Coronary artery (tissue), 2 donors: ENCODE results near the gene AMBRA1.
A peak's percentile ranks its signal among the peaks of the same experiment; 100 is the strongest.

Source experiments
- DNase-seq: peaks from one replicate; pipeline ENCODE4 v3.0.0-alpha.2; 2017; ENCODE audit warnings: low spot score
- H3K27ac ChIP-seq, 2 donors: fragments of 200-600 bp; sonication (generic); one replicate each; pipeline ENCODE4 v1.5.1; 2016 to 2019
- H3K4me3 ChIP-seq: fragments of 200-600 bp; sonication (generic); 2 replicates; pipeline ENCODE4 v1.5.1; 2016; ENCODE audit warnings: mild to moderate bottlenecking, moderate library complexity
- CTCF ChIP-seq: fragments of 200-600 bp; sonication (generic); IDR thresholded peaks from one replicate; pipeline ENCODE4 v1.5.1; 2019; ENCODE audit warnings: antibody characterized with exemption

Gene AMBRA1

GRCh38 chr11:46533396-46534100 lies 60.3 kb downstream of the AMBRA1 start:
- TF ChIP-seq CTCF: no peak
- H3K4me3 ChIP-seq: no peak overlapping the region
- no peak for DNase-seq
- no peak overlapping the region for H3K27ac ChIP-seq

- Histone ChIP-seq H3K4me3 (no peak overlapping the region), H3K27ac (no peak overlapping the region)
- no peak for TF ChIP-seq CTCF
- no peak for DNase-seq
These were observed 63.8 kb downstream of the AMBRA1 start for GRCh38 chr11:46529928-46530574.

- no peak for DNase-seq
- Histone ChIP-seq H3K4me3 (no peak overlapping the region), H3K27ac (no peak overlapping the region)
- peak; percentile 63 for TF ChIP-seq CTCF
These were observed 64.5 kb downstream of the AMBRA1 start for GRCh38 chr11:46529095-46529905.

GRCh38 chr11:46528445-46529094 lies 65.3 kb downstream of the AMBRA1 start:
- H3K4me3 ChIP-seq: no peak overlapping the region
- no peak overlapping the region for H3K27ac ChIP-seq
- no peak for DNase-seq
- no peak for TF ChIP-seq CTCF

GRCh38 chr11:46527591-46528130 lies 66.2 kb downstream of the AMBRA1 start:
- DNase-seq: no peak
- H3K27ac ChIP-seq: no peak overlapping the region
- TF ChIP-seq CTCF: no peak
- H3K4me3 ChIP-seq: no peak overlapping the region

GRCh38 chr11:46526216-46527215 lies 67.3 kb downstream of the AMBRA1 start:
- no peak for DNase-seq
- H3K4me3 ChIP-seq: no peak overlapping the region
- H3K27ac ChIP-seq: no peak overlapping the region
- TF ChIP-seq CTCF: no peak
